GM18867 (cell line): ENCODE results near the gene CABCOCO1.
A peak's percentile ranks its signal among the peaks of the same experiment; 100 is the strongest.

ENCODE experiments used
- ATAC-seq: cut with Tn5 transposase; IDR thresholded peaks from one replicate; pipeline ENCODE4 v1.9.1; 2021; ENCODE audit warnings: mild to moderate bottlenecking, moderate library complexity; ENCODE audit not compliant: unreplicated experiment

The CABCOCO1 gene

DNA sequence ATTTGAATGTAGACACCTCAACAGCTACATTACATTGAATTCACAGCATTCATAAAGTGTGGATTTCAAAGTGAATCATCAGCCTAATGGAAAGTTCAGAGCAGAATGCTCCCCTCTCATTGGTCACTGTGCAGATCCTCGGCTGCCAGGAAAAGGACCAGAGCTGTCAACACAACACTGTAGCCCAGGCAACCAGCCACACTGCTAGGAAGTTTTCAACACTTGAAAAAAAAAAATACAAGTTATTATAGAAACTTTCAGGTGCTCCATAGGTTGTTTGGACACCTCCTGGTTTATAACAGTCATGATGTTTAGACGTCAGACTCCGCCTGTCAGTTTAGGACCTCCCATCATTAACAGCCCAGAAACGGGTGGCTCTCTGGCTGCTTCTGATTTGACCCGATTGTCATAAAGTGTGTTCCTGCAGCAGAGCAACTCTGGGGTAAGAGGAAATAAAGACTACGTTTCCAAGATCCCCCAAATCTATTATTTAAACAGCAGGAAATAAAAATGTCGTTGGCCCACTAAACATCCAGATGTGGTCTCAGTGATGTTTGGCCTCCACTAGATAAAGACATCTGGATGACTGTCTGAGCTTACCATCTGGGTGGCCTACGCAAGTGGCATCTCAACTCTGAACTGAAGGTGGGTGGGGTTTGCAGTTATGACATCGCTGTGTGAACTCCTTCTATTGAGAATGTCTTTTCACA, 117.4 kb downstream of the CABCOCO1 start:
- ATAC-seq = peak; percentile 49

- no peak for ATAC-seq
Measured at GRCh38 chr10:61780732-61781131, 118.0 kb downstream of the CABCOCO1 start.

DNA sequence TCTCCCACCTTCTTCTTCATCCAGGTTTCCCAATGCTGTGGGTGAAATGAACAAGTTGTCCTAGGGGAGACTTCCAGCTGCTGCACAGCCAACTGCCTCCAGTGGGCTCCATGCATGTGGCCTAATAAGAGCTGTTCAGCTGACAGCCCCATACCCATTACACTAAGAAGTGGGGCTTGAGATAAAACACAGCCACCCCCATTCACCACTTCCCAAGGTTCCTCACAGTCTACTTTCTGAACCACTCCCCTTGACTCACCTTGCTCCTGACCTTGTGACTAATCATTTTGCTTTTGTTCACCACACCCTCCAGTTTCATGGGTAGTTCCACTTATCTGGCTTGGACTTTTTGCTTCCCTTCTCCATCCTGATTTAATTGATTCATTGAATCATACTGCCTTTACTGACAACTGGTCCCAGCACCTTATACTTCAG, 119.3 kb downstream of the CABCOCO1 start:
- no peak for ATAC-seq

DNA sequence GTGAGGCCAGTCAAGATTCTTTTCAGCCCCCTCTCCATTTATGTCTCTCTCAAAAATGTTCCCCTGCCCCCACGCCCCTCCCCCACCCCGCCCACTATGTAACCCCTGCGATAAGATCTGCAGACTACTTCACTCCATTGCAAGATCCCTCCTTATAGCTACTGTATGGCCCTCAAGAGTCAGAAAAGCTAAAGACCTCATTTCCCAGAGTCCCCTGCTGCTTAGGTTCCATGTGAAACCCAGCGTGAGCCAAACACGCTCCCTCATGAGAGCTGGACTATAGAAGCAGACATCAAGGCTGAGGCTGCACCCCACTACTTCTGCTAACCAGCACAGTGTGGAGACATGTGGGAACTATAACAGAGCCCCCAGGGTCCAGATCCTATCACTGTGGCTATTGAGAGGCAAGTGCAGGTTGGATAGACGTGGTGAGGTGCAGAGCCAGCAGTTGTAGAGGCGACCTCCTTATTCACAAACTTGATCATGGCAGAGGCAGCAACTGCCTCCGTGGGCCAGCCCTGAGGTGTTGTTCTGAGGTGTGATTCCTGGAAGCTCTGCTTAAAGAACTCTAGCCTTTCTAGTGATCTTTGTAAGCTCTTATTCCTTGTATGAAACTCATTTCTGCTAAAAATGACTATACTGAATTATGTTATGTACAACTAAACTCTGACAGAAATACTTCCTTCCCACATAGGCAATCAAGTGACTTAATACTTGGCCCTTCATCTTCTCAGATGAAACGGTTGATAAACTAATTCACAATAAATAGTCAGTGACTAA, 121.8 kb downstream of the CABCOCO1 start:
- ATAC-seq = no peak

DNA sequence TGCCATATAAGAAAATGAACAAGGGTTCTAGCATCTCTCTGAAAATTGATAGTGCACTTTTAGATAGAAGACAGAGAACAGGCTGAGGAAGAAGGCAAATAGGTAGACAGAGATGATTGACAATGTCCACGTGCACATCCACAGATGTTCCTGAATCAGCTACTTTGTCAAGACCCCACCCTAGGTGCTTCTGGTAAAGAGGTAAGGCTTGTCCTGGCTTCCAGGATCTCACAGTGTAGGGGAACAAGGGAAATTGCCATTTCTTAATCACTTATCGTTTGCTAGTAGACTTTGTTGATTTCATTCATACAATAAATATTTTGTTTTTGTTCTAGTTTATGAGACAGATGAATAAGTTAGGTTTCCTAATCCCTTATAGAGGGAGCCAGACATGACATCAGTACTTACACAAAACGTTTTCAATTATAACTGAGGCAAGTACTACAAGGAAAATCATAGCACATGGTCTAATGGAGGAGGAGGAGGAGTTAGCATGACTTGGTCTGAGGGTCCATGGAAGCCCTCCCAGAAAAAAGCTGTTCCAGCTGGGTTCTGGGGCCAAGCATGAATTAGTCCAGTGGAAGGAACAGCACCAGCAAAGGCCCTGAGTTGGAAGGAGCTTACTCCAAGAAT, 122.9 kb downstream of the CABCOCO1 start:
- no peak for ATAC-seq

GRCh38 chr10:61786728-61787127, 124.0 kb downstream of the CABCOCO1 start:
- ATAC-seq = peak; percentile 99

- ATAC-seq = no peak
Measured at GRCh38 chr10:61787170-61787569, 124.4 kb downstream of the CABCOCO1 start.

- no peak for ATAC-seq
Measured at GRCh38 chr10:61789031-61789430, 126.3 kb downstream of the CABCOCO1 start.

DNA sequence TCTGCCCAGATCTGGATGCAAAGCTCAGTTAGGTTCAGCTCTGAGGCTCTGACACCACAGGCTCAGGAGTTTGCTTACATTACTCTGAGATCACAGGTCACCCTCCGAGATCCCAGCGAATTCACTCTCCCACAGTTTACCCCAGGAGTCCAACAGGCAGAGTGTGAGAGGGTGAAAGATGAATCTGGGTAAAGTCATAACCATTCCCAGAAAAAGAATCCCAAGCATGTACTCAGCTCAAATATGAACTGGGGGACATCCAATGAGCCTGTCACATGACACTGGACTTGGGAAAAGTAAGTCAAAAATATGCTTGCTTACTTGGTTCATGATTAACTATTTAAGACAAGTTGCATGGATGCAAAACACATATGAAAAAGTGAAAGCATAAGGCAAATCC, 128.5 kb downstream of the CABCOCO1 start:
- no peak for ATAC-seq

DNA sequence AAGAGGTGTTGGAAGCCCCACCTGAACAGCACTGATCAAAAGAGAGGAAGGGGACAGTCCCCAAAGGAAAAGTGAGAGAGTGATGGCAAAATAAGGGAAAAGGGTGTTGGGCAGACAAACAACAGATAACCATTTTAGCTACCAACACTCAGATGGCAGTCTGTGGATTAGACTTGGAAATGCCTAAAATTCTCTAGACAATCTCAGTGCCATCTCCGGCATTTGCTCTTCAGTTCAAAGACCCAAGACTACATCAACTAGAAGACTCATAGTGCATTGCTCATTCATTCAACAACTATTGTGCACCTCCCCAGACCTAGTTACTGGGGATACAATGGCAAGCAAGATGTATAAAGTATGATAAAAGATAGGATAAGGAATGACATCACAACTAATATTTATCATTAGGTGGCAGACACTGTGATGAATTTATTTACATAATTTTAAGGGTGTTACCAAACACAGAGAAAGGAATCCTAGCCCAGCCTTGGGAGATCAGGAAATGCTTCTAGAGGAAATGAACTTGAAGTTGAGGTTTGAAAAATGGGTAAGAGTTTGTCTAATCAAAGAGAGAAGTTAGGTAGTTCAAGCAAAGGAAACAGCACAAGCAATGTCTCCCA, 129.5 kb downstream of the CABCOCO1 start:
- no peak for ATAC-seq

- ATAC-seq = no peak
Measured at GRCh38 chr10:61792921-61793320, 130.2 kb downstream of the CABCOCO1 start.

GRCh38 chr10:61793760-61794703, 131.3 kb downstream of the CABCOCO1 start:
- ATAC-seq = no peak

DNA sequence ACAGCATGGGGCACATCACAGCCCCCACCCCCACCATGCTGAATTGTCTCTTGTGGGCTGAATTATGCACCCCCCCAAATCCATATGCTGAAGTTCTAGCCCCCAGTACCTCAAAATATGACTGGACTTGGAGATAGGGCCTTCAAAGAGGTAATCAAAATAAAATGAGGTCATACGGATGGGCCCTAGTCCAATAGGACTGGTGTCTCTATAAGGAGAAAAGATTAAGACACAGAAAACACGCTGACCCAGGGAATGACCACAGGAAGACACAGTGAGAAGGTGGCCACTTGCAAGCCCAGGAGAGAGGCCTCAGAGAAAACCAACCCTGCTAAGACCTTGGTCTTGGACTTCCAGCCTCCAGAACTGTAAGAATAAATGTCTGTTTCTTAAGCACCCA, 132.4 kb downstream of the CABCOCO1 start:
- ATAC-seq = no peak

GRCh38 chr10:61795551-61795950, 132.8 kb downstream of the CABCOCO1 start:
- ATAC-seq = peak; percentile 77

DNA sequence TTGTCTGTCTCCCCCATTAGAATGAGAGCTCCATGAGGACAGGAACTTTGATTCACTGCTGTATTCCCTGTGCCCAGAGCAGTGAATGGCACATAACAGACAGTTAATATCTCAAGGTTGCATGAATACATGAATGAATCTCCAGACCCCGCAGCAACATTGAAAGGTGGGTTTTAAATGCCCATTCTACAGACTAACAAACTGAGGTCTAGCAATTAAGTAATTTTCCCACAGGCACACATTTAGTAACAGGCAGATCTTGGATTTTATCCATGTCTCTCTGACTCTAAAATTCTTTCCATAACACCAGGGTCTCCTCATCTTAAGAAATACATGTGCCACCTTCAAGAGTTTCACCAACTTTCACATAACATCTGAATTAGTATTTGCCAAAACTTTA, 134.1 kb downstream of the CABCOCO1 start:
- ATAC-seq = no peak

- ATAC-seq = no peak
Measured at GRCh38 chr10:61797304-61798153, 134.8 kb downstream of the CABCOCO1 start.

DNA sequence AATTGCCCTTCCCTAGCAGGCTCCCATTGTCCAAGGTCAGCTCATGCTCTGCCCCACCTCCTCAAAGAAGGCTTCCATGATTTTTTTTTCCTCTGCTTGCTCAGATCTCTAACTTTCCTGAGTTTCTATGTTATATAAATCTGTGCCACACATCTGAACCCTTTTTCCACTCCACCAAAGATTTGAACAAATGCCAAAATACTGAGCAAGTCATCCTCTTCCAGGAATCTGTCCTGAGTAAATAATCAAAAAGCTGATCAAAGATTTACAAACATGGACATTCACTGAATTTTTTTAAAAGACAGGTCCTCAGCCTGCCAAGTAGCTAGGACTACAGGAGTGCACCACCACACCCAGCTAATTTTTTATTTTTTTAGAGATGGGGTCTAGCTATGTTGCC, 136.0 kb downstream of the CABCOCO1 start:
- ATAC-seq = no peak

DNA sequence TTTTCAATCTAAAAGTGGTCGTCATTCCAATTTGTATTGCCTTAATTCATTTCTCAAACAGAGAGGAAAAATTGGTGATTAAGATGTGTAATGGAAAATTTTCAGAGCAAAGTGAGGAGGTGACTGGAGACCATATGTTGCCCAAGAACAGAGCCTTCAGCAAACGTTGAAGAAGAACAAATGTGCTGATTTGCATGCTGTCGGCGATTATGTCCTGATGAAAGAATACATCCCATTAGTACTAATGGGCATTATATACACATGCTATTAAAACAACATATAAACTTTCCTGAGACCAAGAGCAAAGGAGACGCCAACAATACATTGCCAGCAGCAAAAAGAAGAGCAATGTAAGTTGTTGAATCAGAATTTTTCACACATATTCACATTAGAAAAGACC, 138.8 kb downstream of the CABCOCO1 start:
- no peak for ATAC-seq

GRCh38 chr10:61803269-61803668, 140.5 kb downstream of the CABCOCO1 start:
- no peak for ATAC-seq
